Panc1 (cell line): ENCODE data around the gene CDH23. TPM values are rescaled to one million over a fixed set of nuclear protein-coding genes. Genes with fewer than 3 reads are reported as not detected.

Experiments
- ATAC-seq: fragments of 200-7000 bp; cut with Tn5 transposase; 2 replicates; pipeline ENCODE4 v1.9.1; 2020; ENCODE audit warnings: mild to moderate bottlenecking, moderate library complexity
- BruUV-seq: library from RNA; stranded (reverse); fragments of 400-500 nt; replicated peaks from 2 replicates; lab custom pipeline; 2021; lab: Mats Ljungman, UMichigan
- CTCF ChIA-PET: fragments of 300-600 bp; sonication (Branson Sonifier 250); formaldehyde crosslinking; loops from one replicate; lab custom pipeline; 2022; ENCODE audit warnings: antibody characterized with exemption; lab: Charles Lee
- POLR2A ChIA-PET: fragments of 300-600 bp; sonication (Branson Sonifier 250); formaldehyde crosslinking; loops from one replicate; lab custom pipeline; 2022; ENCODE audit warnings: antibody characterized with exemption; lab: Charles Lee
- DNase-seq: peaks from one replicate; pipeline ENCODE4 v3.0.0-alpha.2; 2010; ENCODE audit warnings: low read depth, low spot score
- H3K27ac ChIP-seq: 2 replicates; pipeline ENCODE4 v1.5.1; 2011; ENCODE audit warnings: mild to moderate bottlenecking, low read length, inconsistent platforms
- H3K27me3 ChIP-seq: fragments of 200-500 bp; sonication (Bioruptor generic); 2 replicates; pipeline ENCODE4 v1.6.0; 2014; ENCODE audit warnings: low read length, inconsistent platforms; ENCODE audit not compliant: control insufficient read depth, insufficient read depth
- H3K36me3 ChIP-seq: fragments of 200-500 bp; sonication (Bioruptor generic); 2 replicates; pipeline ENCODE4 v1.5.1; 2014; ENCODE audit warnings: inconsistent platforms, mild to moderate bottlenecking, low read length, moderate library complexity; ENCODE audit not compliant: control insufficient read depth, insufficient read depth
- H3K4me1 ChIP-seq: 2 replicates; pipeline ENCODE4 v1.5.1; 2011; ENCODE audit warnings: inconsistent platforms, mild to moderate bottlenecking, low read length, moderate library complexity; ENCODE audit not compliant: control insufficient read depth, insufficient read depth
- H3K4me3 ChIP-seq, 2 experiments: 2 replicates each; pipeline ENCODE4 v1.5.1; 2011 to 2012; ENCODE audit warnings: low read depth in 2 of 2, low read length in 2 of 2, mild to moderate bottlenecking in 2 of 2, inconsistent platforms in 1 of 2, moderate library complexity in 1 of 2
- H3K9me3 ChIP-seq: fragments of 200-500 bp; sonication (Bioruptor generic); 2 replicates; pipeline ENCODE4 v1.5.1; 2014; ENCODE audit warnings: low read depth, mild to moderate bottlenecking, inconsistent platforms, low read length, moderate library complexity; ENCODE audit not compliant: control insufficient read depth, insufficient read depth
- POLR2AphosphoS5 ChIP-seq: IDR thresholded peaks from 2 replicates; pipeline ENCODE4 v1.6.1; 2012; ENCODE audit warnings: mild to moderate bottlenecking, low read depth, low read length, moderate library complexity
- SIN3A ChIP-seq: IDR thresholded peaks from 2 replicates; pipeline ENCODE4 v1.6.1; 2012; ENCODE audit warnings: low read depth, mild to moderate bottlenecking, low read length, moderate library complexity, borderline replicate concordance; ENCODE audit not compliant: insufficient read depth
- TCF7L2 ChIP-seq: IDR thresholded peaks from 2 replicates; pipeline ENCODE4 v1.6.1; 2011; ENCODE audit warnings: mild to moderate bottlenecking, low read depth, low read length, inconsistent platforms
- in situ Hi-C: cut with HindIII; loops from 2 replicates; pipeline ENCODE4 v1.10.0; 2016; ENCODE audit warnings: low sequenced_read_pairs, low pct_unique_long_range_greater_than_20kb
- intact Hi-C: fragments of 100-400 bp; cut with micrococcal nuclease; formaldehyde crosslinking; loops from one replicate; pipeline ENCODE4 v1.10.0; 2022; ENCODE audit not compliant: unreplicated experiment
- total RNA-seq: library from RNA; stranded (reverse); gene quantifications from one replicate; pipeline ENCODE4 v1.2.1, GENCODE V29; 2021; ENCODE audit not compliant: unreplicated experiment
- TF ChIP-seq, protein P1 (sequence below): fragments of 450-650 bp; IDR thresholded peaks from 2 replicates; pipeline ENCODE4 v1.5.1; 2017; ENCODE audit warnings: mild to moderate bottlenecking
- TF ChIP-seq, protein P2 (sequence below), 2 experiments: IDR thresholded peaks; 2 replicates each; pipeline ENCODE4 v1.6.1; 2011 to 2012; ENCODE audit warnings: low read depth in 2 of 2, control low read depth in 1 of 2, low read length in 1 of 2, mild to moderate bottlenecking in 1 of 2, moderate library complexity in 1 of 2; ENCODE audit not compliant: insufficient read depth in 1 of 2

The CDH23 gene
- total RNA-seq, 1 experiment from 2014 or later, result 2.7 TPM

DNA sequence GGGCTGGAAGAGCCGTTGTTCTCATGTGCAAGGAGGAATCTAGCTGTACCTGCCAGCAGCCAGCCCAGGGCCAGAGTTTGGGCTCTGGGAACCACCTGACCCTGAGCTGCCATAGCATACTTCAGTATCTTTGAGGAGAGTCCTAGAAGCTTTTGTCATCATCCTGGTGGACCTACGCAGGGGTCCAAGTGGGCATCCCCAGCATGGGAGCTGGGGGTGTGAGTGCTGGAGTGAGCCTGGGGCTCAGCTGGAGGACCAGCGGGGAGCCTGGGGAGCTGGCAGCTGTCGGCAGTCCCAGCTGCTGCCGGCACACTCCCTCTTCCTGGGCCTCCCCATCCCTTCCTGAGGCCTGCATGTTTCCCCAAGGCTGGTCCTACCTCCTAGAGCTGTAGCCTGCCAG lies 290.4 kb downstream of the CDH23 start:
- no TSS peak for BruUV-seq
- no peak for DNase-seq
- CTCF ChIA-PET, result interaction anchor here (0.6 kb wide), 1 partner anchor 302 kb away, joined by 3 read pairs; no protein-coding TSS in a partner anchor
- ATAC-seq, result no peak
- H3K4me1 ChIP-seq, result no peaks in the 10 kb centered on the region
- POLR2A ChIA-PET, result no interaction called here
- H3K27ac ChIP-seq, result no peak overlapping the region
- in situ Hi-C loops (no loop called here), intact Hi-C loops (no loop called here)
- no peaks in the 10 kb centered on the region for H3K27me3 ChIP-seq
- no peaks in the 10 kb centered on the region for H3K9me3 ChIP-seq
- H3K36me3 ChIP-seq, result no peaks in the 10 kb centered on the region
- TF ChIP-seq, protein P1, sequence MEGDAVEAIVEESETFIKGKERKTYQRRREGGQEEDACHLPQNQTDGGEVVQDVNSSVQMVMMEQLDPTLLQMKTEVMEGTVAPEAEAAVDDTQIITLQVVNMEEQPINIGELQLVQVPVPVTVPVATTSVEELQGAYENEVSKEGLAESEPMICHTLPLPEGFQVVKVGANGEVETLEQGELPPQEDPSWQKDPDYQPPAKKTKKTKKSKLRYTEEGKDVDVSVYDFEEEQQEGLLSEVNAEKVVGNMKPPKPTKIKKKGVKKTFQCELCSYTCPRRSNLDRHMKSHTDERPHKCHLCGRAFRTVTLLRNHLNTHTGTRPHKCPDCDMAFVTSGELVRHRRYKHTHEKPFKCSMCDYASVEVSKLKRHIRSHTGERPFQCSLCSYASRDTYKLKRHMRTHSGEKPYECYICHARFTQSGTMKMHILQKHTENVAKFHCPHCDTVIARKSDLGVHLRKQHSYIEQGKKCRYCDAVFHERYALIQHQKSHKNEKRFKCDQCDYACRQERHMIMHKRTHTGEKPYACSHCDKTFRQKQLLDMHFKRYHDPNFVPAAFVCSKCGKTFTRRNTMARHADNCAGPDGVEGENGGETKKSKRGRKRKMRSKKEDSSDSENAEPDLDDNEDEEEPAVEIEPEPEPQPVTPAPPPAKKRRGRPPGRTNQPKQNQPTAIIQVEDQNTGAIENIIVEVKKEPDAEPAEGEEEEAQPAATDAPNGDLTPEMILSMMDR, result no peak
- TF ChIP-seq TCF7L2 (no peak), SIN3A (no peak), POLR2AphosphoS5 (no peak)
- TF ChIP-seq, protein P2, sequence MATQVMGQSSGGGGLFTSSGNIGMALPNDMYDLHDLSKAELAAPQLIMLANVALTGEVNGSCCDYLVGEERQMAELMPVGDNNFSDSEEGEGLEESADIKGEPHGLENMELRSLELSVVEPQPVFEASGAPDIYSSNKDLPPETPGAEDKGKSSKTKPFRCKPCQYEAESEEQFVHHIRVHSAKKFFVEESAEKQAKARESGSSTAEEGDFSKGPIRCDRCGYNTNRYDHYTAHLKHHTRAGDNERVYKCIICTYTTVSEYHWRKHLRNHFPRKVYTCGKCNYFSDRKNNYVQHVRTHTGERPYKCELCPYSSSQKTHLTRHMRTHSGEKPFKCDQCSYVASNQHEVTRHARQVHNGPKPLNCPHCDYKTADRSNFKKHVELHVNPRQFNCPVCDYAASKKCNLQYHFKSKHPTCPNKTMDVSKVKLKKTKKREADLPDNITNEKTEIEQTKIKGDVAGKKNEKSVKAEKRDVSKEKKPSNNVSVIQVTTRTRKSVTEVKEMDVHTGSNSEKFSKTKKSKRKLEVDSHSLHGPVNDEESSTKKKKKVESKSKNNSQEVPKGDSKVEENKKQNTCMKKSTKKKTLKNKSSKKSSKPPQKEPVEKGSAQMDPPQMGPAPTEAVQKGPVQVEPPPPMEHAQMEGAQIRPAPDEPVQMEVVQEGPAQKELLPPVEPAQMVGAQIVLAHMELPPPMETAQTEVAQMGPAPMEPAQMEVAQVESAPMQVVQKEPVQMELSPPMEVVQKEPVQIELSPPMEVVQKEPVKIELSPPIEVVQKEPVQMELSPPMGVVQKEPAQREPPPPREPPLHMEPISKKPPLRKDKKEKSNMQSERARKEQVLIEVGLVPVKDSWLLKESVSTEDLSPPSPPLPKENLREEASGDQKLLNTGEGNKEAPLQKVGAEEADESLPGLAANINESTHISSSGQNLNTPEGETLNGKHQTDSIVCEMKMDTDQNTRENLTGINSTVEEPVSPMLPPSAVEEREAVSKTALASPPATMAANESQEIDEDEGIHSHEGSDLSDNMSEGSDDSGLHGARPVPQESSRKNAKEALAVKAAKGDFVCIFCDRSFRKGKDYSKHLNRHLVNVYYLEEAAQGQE (IDR thresholded peaks at IDR 0.05; ENCODE audit: insufficient read depth in 1 of 2, low read depth in 2 of 2, low read length in 1 of 2), result no peak
- H3K4me3 ChIP-seq, result no peak overlapping the region

DNA sequence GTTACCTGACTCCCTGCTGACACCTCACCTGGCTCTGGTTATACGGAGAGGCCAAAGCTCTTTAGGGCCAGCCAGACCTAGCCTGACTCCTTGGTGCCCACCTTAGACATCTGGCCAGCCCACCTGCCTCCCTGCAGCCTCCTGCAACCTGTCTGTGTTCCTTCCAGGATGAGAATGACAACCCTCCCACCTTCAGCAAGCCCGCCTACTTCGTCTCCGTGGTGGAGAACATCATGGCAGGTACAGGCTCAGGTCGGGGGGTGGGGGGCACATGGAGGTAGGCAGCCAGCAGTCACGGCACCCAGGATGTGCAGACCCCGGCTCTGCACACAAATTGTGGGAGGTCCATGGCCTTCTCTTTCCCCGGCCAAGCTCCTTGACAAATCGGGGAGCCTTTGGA lies 290.8 kb downstream of the CDH23 start:
- Histone ChIP-seq H3K4me1 (no peaks in the 10 kb centered on the region), H3K36me3 (no peaks in the 10 kb centered on the region), H3K9me3 (no peaks in the 10 kb centered on the region), H3K27me3 (no peaks in the 10 kb centered on the region), H3K27ac (no peak overlapping the region), H3K4me3 (no peak overlapping the region)
- CTCF ChIA-PET, result no interaction called here
- no peak for TF ChIP-seq POLR2AphosphoS5
- TF ChIP-seq, protein P2 (IDR thresholded peaks at IDR 0.05; ENCODE audit: insufficient read depth in 1 of 2, low read depth in 2 of 2, low read length in 1 of 2), result no peak
- no peak for TF ChIP-seq SIN3A
- TF ChIP-seq, protein P1, result no peak
- TF ChIP-seq TCF7L2, result no peak
- intact Hi-C loops (no loop called here), in situ Hi-C loops (no loop called here)
- BruUV-seq, result no TSS peak
- DNase-seq (no peak), ATAC-seq (no peak)
- POLR2A ChIA-PET, result no interaction called here
